Tibial nerve (tissue), 3 donors: ENCODE data around the gene PTPRM.

ENCODE experiments used
- POLR2A ChIP-seq, 2 donors: fragments of 450-650 bp; IDR thresholded peaks; one replicate each; pipeline ENCODE4 v1.6.1; 2017; ENCODE audit warnings: antibody characterized with exemption in 2 of 2, mild to moderate bottlenecking in 2 of 2, moderate library complexity in 2 of 2
- TF ChIP-seq, protein P1 (sequence below), 5 experiments: fragments of 200-600 bp in 3 of 5; fragments of 450-650 bp in 2 of 5; sonication (generic) in 3 of 5; IDR thresholded peaks; one replicate each; pipeline ENCODE4 v1.5.1; 2016 to 2019; ENCODE audit warnings: antibody characterized with exemption in 5 of 5, mild to moderate bottlenecking in 3 of 5, moderate library complexity in 2 of 5

DNA sequence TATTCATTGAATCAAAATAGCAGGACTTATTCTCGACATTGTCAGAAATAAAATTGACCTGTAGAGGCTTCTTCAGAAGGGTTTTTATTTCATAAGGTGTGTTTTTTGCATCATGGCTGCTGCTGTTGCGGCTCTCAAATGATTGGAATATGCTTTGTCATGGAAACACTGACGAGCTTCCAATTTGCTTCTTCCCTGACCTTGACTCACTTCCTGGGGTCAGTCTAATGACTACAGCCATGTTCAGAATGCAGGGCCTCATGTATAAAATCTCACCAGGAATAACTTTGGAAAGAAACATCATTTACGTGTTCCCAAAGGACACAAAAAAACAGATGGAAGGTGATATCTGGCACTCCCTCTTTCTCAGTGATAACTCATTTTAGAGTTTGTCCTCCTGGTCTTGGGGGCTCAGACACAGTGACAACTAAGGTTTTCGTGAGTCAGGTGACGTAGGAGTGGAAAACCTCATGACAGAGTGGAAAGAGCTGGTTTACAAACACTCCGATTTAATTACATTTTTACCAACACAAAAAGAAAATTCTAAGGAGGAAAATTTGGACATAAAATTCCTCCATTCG, 575.1 kb downstream of the PTPRM start:
- TF ChIP-seq, protein P1, sequence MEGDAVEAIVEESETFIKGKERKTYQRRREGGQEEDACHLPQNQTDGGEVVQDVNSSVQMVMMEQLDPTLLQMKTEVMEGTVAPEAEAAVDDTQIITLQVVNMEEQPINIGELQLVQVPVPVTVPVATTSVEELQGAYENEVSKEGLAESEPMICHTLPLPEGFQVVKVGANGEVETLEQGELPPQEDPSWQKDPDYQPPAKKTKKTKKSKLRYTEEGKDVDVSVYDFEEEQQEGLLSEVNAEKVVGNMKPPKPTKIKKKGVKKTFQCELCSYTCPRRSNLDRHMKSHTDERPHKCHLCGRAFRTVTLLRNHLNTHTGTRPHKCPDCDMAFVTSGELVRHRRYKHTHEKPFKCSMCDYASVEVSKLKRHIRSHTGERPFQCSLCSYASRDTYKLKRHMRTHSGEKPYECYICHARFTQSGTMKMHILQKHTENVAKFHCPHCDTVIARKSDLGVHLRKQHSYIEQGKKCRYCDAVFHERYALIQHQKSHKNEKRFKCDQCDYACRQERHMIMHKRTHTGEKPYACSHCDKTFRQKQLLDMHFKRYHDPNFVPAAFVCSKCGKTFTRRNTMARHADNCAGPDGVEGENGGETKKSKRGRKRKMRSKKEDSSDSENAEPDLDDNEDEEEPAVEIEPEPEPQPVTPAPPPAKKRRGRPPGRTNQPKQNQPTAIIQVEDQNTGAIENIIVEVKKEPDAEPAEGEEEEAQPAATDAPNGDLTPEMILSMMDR (IDR thresholded peaks at IDR 0.05) = no peak
- no peak for TF ChIP-seq POLR2A (IDR thresholded peaks at IDR 0.05)
